ENCODE measurements around the gene ELL.

Gene ELL

GRCh38 chr19:18466354-18466753, 55.5 kb downstream of the ELL start:
- no peak for DNase-seq

DNA sequence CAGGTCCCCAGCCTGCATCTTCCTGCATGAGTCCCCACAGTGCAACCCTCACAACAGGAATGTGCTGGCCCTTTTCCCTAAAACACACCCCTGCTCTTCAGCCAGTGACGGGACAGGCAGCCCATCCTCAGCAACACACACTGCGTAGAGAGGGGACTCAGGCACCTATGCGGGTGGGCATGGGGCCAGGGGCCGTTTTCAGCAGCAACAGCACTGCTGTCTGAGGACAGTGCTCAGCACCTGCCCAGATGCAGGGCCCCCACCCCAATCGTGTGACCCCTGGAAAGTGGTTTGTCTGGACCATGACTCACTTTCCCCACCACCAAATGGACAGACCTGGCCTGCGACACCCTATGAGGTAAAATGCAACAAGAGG, 55.9 kb downstream of the ELL start:
- DNase-seq = no peak

GRCh38 chr19:18465214-18465963, 56.5 kb downstream of the ELL start:
- no peak for DNase-seq

DNA sequence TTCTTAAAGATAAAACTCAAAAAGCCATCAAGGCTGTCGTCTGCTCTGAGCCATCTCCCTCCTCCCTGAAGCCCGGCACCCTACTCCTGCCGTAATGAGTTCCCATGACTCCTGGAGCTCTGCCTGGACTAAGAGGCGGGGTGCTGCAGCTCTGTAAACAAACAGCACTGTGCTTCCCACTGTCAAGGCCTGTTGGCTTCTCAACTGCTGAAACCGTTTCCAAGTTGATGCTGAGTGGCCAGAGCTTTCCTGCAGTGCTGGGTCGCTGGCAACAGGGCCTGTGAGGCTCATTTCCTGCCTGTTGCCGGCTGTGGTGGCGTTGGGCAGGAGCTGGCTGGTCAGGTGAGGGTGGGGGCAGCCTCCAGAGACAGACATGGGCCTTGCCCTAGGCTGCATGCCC, 57.2 kb downstream of the ELL start:
- no peak for DNase-seq

- DNase-seq = no peak
These were observed 60.4 kb downstream of the ELL start for GRCh38 chr19:18461471-18461870.

DNA sequence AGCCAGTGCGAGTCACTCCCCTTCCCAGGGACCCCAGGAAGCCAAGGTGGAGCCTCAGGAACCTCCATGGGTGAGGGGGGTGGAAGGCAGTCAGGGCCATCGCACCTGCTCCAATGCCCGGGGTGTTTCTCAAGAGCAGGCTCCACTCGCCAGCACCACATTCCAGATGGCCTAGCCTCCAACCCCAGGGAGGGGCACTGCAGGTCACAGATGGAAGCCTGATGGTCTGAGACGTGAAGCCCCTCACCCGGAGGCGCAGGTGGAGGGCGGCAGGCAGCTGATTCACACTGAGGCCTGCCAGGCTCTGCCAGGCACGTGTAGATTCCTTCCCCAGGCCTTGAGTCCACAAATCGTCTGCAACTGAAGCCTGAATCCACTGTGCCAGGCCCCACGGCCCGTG, 61.0 kb downstream of the ELL start:
- DNase-seq = no peak

- no peak for DNase-seq
These were observed 64.2 kb downstream of the ELL start for GRCh38 chr19:18457483-18458331.

DNA sequence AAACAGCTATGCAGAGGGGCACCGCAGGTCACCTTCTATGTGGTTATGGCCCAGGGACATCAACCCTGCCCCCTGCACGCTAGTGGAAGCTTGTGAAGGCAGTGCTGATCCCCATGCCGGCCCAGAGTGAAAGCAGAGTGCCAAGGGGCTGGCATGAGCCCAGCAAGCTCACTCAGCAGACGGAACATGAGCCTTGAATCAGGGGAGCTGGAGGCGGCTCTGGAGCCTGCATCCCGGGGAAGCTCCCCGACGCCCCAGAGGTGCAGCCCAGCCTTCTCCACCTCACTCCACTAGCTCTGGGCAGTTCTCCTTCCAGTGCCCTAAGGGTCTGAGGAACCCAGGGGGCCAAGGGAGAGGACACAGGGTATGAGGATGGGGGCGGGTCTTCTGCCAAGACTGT, 64.9 kb downstream of the ELL start:
- no peak for DNase-seq

GRCh38 chr19:18456279-18456678, 65.6 kb downstream of the ELL start:
- DNase-seq = no peak

GRCh38 chr19:18453269-18454024, 68.4 kb downstream of the ELL start:
- DNase-seq = no peak

- DNase-seq = no peak
These were observed 69.5 kb downstream of the ELL start for GRCh38 chr19:18452386-18452785.

DNA sequence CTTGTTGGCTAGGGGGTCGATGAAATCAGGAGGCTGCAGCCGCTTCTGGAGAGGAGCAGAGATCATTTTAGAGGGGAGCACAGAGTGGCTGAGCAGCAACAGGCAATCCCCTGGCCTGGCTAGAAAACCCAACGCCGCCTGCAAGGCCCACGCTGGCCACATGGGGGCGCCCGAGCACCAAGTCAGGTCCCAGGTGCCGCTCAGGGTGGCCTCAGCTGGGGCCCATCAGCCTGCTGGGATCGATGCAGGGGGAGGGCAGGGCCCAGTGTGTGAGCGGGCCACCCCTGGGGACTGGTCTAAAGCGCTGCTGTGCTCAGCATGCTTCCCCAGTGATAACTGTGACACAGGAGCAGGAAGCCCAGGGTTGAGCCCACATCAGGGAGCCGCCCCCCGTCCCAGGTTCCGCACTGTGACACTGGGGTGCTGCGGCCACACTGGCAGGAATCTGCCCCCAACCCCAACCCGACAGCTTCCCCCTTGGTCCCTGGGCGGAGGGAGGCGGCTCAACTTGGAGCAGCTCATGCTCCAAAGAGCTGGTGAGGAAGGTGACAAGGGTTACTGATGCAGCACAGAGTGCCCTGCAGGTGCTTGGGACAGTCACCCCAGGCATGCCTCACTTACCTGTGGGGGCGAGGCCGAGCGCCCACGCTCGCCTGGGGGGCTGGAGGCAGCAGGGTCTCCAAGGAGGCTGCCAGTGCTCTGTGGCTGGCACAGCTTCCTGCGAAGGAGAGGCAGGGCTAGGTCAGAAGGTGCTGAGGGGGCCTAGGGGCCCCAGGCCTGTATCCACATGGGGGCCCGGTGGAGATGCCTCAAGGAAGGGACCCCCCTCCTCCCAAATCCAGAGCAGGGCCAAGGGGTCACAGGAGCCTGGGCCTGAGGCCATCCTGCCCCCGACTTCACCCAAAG, 70.7 kb downstream of the ELL start:
- peak; percentile 80 for DNase-seq

GRCh38 chr19:18450021-18450930, 71.6 kb downstream of the ELL start:
- DNase-seq = no peak

GRCh38 chr19:18449552-18449951, 72.3 kb downstream of the ELL start:
- no peak for DNase-seq

- DNase-seq = no peak
These were observed 75.0 kb downstream of the ELL start for GRCh38 chr19:18446811-18447359.

GRCh38 chr19:18446145-18446810, 75.6 kb downstream of the ELL start:
- DNase-seq = no peak

GRCh38 chr19:18445262-18445948, 76.5 kb downstream of the ELL start:
- DNase-seq = no peak

DNA sequence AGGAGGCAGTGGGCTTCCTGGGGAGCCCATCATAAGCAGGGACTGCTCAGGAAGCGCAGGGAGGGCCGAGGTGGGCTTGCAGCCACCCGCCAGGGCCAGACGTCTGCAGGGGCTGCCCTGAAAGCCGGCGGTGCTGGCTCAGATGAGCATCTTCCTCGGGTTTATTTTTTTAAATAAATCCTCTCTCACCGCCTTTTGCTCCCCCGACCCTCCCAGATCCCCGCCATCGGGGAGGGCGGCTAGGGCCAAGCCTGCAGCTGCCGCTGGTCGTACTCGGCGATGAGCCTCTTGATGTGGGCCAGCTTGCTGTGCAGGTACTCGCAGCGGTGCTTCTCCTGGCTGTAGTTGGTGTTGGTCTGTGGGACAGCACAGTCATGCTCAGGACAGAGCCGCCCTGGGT, 77.4 kb downstream of the ELL start:
- DNase-seq = no peak

GRCh38 chr19:18443831-18444230, 78.0 kb downstream of the ELL start:
- DNase-seq = no peak

DNA sequence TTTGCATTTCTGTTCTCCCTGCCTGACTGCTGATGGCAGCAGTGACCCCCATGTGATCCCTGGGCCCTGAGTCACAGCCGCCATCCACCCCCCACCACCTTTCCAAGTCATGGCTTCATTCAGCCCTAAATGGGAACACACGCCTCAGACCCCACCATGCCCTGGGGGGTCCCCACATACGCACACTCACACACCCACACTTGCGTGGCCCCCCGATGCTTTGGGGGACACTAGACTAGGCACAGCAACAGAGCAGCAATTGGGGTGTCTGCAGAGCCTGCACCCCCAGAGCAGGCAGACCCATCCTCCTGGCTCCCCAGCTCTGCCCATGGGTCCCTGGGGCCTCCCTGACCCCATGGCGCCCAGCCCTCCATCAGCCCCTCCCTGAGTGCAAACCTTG, 78.5 kb downstream of the ELL start:
- DNase-seq = no peak

All from CD4-positive, alpha-beta T cell treated with Interferon gamma for 1 hour (primary cell).